Neural cell (in vitro differentiated cells): Measurements from ENCODE around the gene ZNF697.

Experiments
- CTCF ChIP-seq: fragments of 450-650 bp; IDR thresholded peaks from 2 replicates; pipeline ENCODE4 v1.5.1; 2014; ENCODE audit warnings: antibody characterized with exemption, mild to moderate bottlenecking, moderate library complexity; ENCODE audit not compliant: poor library complexity, severe bottlenecking
- MXI1 ChIP-seq: fragments of 450-650 bp; conservative IDR thresholded peaks from 2 replicates; pipeline ENCODE4 v1.6.1; 2014; ENCODE audit warnings: antibody characterized with exemption, mild to moderate bottlenecking; ENCODE audit not compliant: poor library complexity, severe bottlenecking
- POLR2AphosphoS5 ChIP-seq: IDR thresholded peaks from 2 replicates; pipeline ENCODE4 v1.6.1; 2012

DNA sequence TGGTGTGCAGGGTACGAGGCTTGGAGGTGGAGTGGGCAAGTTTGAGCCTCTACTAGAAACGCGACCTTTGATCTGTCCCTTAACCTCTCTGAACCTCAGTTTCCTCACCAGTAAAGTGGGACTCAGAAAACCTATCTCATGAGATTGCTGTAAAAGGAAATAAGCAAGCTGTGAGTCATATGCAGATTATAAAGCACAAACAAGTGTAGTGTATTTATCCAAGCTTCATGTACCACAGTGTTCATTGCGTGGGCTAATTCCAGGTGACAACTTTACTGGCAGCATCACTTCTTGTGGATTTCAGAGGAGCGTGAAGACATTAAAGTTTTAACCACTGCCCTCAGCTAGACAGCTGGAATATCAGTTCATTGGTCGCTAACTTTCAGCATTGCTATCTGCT lies 44.4 kb downstream of the ZNF697 start:
- no peak for TF ChIP-seq CTCF
- TF ChIP-seq MXI1: no peak
- no peak for TF ChIP-seq POLR2AphosphoS5
